Measurements from ENCODE around the gene MRPS7. TPM values are rescaled to one million over a fixed set of nuclear protein-coding genes. Genes with fewer than 3 reads are reported as not detected.

Gene MRPS7
- total and polyA plus RNA-seq, 2 of the 8 experiments (the other 6 are each of a cell fraction or from before 2014, with no cell fraction given), result 63.4 to 79.4 TPM

DNA sequence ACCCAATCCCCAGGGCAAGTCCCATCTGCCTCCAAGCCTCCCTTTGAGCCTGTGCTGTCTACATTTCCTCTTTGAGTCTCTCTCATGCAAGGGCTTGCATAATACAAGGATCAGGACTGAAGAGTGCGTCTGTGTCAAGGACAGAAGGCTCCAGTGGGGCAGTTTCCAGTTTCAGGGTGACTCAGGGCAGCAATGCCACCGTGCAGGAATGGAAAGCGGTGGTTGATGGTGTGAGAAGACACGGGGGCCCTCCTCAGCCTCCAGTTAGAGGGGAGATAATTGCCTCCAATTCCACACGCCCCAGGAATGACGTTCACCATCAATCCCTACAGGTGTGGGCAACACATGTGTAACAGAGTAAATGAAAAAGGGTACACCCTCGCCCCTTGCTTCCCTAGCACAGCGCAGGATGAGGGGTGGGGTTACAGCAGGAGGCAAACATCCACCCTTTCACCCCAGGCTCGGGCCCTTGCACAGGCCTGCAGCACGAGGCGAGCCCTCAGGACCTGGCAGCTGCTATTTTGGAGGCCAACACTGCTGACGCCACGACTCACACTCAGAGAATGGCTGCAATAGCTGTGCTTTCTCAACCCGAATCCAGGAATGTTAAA lies 52.4 kb downstream of the MRPS7 start:
- H3K4me2 ChIP-seq (ENCODE audit: insufficient read depth in 1 of 2, low read depth in 2 of 2, low read length in 2 of 2), result no peak overlapping the region
- H3K9ac ChIP-seq (replicated peaks in 1 of 4; ENCODE audit: extremely low read depth in 1 of 4, low read depth in 3 of 4, low read length in 3 of 4), result no peak overlapping the region
- H3K79me1 ChIP-seq (ENCODE audit: low read depth, low read length), result no peaks in the 10 kb centered on the region
- H3K56ac ChIP-seq (replicated peaks; ENCODE audit: insufficient read length, low read depth, low read length), result no peak overlapping the region
- H3K27ac ChIP-seq (ENCODE audit: low read depth, low read length), result no peak overlapping the region
- ChIA-PET POLR2A (ENCODE audit: partially characterized antibody) (interaction anchor here (0.9 to 1.1 kb wide), 2 partner anchors 22 to 81 kb away, joined by 3 to 4 read pairs; no protein-coding TSS in a partner anchor), CTCF (ENCODE audit: partially characterized antibody) (interaction anchor here (0.9 to 1.3 kb wide), 2 partner anchors 9 to 42 kb away, joined by 4 read pairs; no protein-coding TSS in a partner anchor)
- no peak overlapping the region for H2AK5ac ChIP-seq (ENCODE audit: low read depth, low read length)
- H2BK12ac ChIP-seq (ENCODE audit: low read depth, low read length), result no peak overlapping the region
- no peak overlapping the region for H2BK120ac ChIP-seq (replicated peaks; ENCODE audit: low read depth, low read length)
- 87% methylated on average over 14 of the region's 14 CpGs; no CpG with 5 or more reads in 1 of the 2 experiments for WGBS, 2 experiments (ENCODE audit: extremely low coverage in 1 of 2, insufficient coverage in 1 of 2, insufficient read length in 1 of 2, insufficient replicate concordance in 2 of 2, low coverage in 1 of 2, low lambda C conversion rate in 2 of 2, missing lambda C conversion rate in 1 of 2)
- no peaks in the 10 kb centered on the region for H3K27me3 ChIP-seq (replicated peaks in 1 of 4; ENCODE audit: control insufficient read depth in 3 of 4, extremely low read depth in 1 of 4, insufficient read depth in 3 of 4, low read length in 3 of 4)
- H3K36me3 ChIP-seq (ENCODE audit: control insufficient read depth in 2 of 4, insufficient read depth in 4 of 4, low read length in 3 of 4), result no peaks in the 10 kb centered on the region
- no peak overlapping the region for H4K91ac ChIP-seq (replicated peaks; ENCODE audit: insufficient read length, low read length)
- no peak overlapping the region for H3K4ac ChIP-seq (replicated peaks; ENCODE audit: insufficient read length, low read depth, low read length)
- H3K23me2 ChIP-seq (ENCODE audit: low read depth, low read length), result no peaks in the 10 kb centered on the region
- no peak overlapping the region for H4K8ac ChIP-seq (ENCODE audit: extremely low read depth, insufficient read depth, low read length)
- H2BK5ac ChIP-seq (ENCODE audit: low read depth, low read length), result peak overlapping the region; percentile 24; the same call in 1 of the 2 replicates
- H3K4me3 ChIP-seq (ENCODE audit: extremely low read depth in 1 of 4, insufficient read depth in 2 of 4, low read depth in 3 of 4, low read length in 4 of 4), result no peak overlapping the region
- H3K9me3 ChIP-seq (ENCODE audit: insufficient read depth in 2 of 2, low read depth in 1 of 2, low read length in 1 of 2), result no peaks in the 10 kb centered on the region
- H2AFZ ChIP-seq (ENCODE audit: low read length), result no peak overlapping the region
- H4K20me1 ChIP-seq (replicated peaks in 1 of 2; ENCODE audit: control insufficient read depth in 1 of 2, insufficient read depth in 2 of 2, low read length in 2 of 2), result peaks cover 3 to 6% of the 10 kb centered on the region in 2 experiments
- no peak overlapping the region for H3K18ac ChIP-seq (ENCODE audit: extremely low read depth, low read length)
- H4K5ac ChIP-seq (ENCODE audit: insufficient read length, low read depth, low read length), result no peak overlapping the region
- DNase-seq (ENCODE audit: low read depth in 1 of 2, low spot score in 2 of 2) (no peak), FAIRE-seq (no peak)
- H3K14ac ChIP-seq (ENCODE audit: insufficient read length), result no peak overlapping the region
- no peak overlapping the region for H2BK15ac ChIP-seq (ENCODE audit: low read length)
- TF ChIP-seq SP4 (IDR thresholded peaks at IDR 0.05; ENCODE audit: low read length), result no peak
- H3K79me2 ChIP-seq (ENCODE audit: control insufficient read depth in 1 of 2, insufficient read depth in 2 of 2, low read length in 2 of 2), result no peaks in the 10 kb centered on the region
- H3K4me1 ChIP-seq (replicated peaks in 1 of 4; ENCODE audit: control insufficient read depth in 3 of 4, insufficient read depth in 4 of 4, low read length in 3 of 4), result peaks cover 0 to 8% (median 2%) of the 10 kb centered on the region in 4 experiments; a peak in 2 of 7 replicates
- H2BK20ac ChIP-seq (ENCODE audit: low read length), result no peak overlapping the region
- H3K23ac ChIP-seq (ENCODE audit: insufficient read length), result no peak overlapping the region
